Limb (tissue), 2 donors: Measurements from ENCODE around the gene VEGFD.
A peak's percentile ranks its signal among the peaks of the same experiment; 100 is the strongest.
"Not testable (repeated sequence)": the region's sequence is repeated elsewhere in the genome, so short reads cannot be mapped to it uniquely, and the experiment has no call there.

Experiments used
- DNase-seq, 2 donors: peaks; one replicate each; pipeline ENCODE4 v3.0.0-alpha.2; 2016; ENCODE audit errors: extremely low spot score in 2 of 2

VEGFD gene

DNA sequence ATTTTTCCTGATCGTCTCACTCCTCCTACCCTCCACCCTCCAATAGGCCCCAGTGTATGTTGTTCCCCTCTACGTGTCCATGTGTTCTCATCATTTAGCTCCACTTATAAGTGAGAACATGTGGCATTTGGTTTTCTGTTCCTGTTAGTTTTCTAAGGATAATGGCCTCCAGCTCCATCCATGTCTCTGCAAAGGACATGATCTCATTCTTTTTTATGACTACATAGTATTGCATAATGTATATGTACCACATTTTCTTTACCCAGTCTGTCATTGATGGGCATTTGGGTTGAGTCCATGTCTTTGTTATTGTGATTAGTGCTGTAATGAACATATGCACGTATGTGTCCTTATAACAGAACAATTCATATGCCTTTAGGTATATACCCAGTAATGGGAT is 78.3 kb downstream of the VEGFD start:
- DNase-seq, result not testable (repeated sequence)

DNA sequence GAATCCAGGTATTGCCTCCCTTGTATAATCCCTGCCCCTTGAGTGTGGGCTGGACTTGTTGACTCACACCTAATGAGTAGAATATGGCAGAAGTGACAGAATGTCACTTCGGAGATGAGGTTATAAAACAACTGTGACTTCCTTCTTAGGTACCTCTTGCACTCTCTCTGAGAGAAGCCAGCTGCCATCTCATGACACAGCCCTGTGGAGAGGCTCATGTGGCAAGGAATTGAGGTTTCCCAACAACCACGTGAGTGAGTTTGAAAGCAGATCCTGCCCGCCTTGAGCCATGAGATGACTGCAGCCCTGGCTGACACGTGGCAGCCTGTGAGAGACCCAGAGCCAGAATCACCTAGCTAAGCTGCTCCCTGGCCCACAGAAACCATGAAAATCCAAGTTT is 82.3 kb downstream of the VEGFD start:
- DNase-seq, result peak in 1 of 2 donors; percentile 2

DNA sequence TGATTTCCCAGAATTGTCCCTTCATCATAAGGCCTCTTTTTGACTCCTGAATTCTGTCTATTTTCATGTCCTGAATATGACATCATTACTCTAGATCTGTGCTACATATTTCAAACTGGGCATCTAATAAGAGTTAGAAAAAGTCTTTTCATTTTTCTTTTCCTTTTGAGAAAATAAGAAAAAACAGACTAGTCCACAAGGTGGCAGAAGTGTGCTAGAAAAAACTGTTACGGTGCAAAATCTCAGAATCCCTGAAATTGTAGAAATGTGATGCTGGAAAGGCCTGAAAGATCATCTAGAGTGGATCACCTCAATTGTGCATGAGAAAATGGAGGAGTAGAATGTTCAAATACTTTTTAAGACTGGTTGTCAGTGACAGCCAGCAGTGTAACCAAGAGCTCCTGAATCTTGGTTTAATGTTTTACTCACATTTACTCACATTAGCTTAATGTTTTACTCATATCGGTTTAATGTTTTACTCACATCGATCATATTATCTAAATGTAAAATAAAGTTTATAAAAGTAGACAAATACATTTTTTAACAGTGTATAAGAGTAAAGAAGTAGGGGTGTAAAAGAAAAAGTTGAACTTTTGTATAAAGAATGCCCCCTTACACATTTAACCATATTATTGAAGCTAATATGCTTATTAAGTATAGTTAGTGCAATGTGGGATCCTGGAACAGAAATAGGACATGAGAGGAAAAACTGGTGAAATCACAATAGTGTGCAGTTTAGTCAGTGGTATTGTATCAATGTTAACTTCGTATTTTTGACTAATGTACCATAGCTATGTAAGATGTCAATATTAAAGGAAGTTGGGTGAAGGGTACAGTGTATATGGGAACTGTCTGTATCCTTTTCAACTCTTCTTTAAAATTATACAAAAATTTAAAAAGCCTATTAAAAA is 84.0 kb downstream of the VEGFD start:
- peak in 1 of 2 donors; percentile 21 for DNase-seq

DNA sequence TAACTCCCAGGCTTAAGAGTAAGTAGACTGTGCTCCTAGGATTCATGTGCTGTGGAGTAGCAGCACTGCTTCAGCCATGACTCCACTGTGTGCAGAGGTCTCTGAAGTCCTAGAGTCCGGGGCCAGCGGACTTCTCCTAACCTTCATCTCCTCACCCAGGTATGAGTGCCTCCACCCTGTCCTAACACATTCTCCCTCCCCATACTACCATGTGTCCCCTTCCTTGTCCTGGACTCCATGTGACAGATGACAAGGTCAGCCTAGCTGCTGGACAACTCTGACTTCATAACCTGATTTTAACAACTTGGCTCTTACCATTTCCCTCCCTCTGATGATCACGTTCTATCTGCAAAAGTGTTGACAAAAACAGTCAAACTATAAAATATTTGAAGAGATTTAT is 85.4 kb downstream of the VEGFD start:
- DNase-seq, result no peak

DNA sequence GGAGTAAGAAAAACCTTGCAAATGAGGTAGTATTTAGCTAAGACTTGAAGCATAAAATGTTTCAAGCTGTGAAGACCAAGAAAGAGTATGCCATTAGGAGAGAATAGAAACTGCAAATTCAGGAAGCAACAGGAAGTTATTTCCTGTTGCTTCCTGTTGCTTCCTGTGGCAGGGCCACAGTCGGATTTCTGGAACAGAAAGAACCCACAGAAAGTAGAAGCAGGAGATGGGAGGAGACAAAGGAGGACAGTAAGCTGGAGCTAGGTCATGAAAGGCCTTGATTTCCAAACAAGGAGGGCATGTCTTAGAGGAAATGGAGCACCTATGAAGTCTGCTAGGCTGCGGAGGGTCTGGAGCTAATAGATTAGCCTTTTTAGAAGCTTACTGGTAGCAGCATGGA is 86.0 kb downstream of the VEGFD start:
- no peak for DNase-seq
